HEK293 (cell line): ENCODE measurements around the gene ATP1B2.

ENCODE experiments used
- CTCF ChIA-PET: fragments of 350-600 bp; formaldehyde crosslinking; extraction: SDS; loops from one replicate; lab custom pipeline; 2021; ENCODE audit warnings: antibody characterized with exemption; lab: Yijun Ruan, JAX
- POLR2A ChIA-PET: fragments of 300-600 bp; formaldehyde crosslinking; extraction: SDS; loops from one replicate; lab custom pipeline; 2020; ENCODE audit warnings: antibody characterized with exemption, inconsistent platforms; lab: Yijun Ruan, JAX
- H3K27ac ChIP-seq: fragments of 200-500 bp; sonication (Bioruptor generic); 2 replicates; pipeline ENCODE4 v1.5.1; 2014; ENCODE audit warnings: low read depth, low read length, control low read depth, inconsistent platforms; ENCODE audit errors: extremely low read depth
- H3K36me3 ChIP-seq, 2 experiments: fragments of 200-500 bp in 1 of 2; sonication (Bioruptor generic) in 1 of 2; 1 replicate in 1 of 2; 2 replicates in 1 of 2; pipeline ENCODE4 v1.5.1; 2014 to 2017; ENCODE audit warnings: inconsistent platforms in 2 of 2, low read length in 2 of 2; ENCODE audit not compliant: control insufficient read depth in 2 of 2, insufficient read depth in 1 of 2
- H3K4me1 ChIP-seq: fragments of 200-500 bp; sonication (Bioruptor generic); 2 replicates; pipeline ENCODE4 v1.5.1; 2014; ENCODE audit warnings: mild to moderate bottlenecking, low read length, inconsistent platforms; ENCODE audit not compliant: control insufficient read depth, insufficient read depth
- H3K4me3 ChIP-seq: 2 replicates; pipeline ENCODE4 v1.5.1; 2011; ENCODE audit warnings: low read depth, mild to moderate bottlenecking, control low read depth, low read length, moderate library complexity
- H3K9me3 ChIP-seq: fragments of 200-500 bp; sonication (Bioruptor generic); 2 replicates; pipeline ENCODE4 v1.5.1; 2014; ENCODE audit warnings: low read depth, low read length, inconsistent platforms; ENCODE audit not compliant: control insufficient read depth, insufficient read depth
- BCL11B ChIP-seq: fragments of 450-650 bp; formaldehyde crosslinking; IDR thresholded peaks from 2 replicates; pipeline ENCODE4 v1.5.1; 2016; ENCODE audit warnings: low read depth, missing biosample characterization, missing genetic modification characterization
- IKZF3 ChIP-seq: fragments of 450-650 bp; IDR thresholded peaks from 2 replicates; pipeline ENCODE4 v1.5.0; 2018; ENCODE audit warnings: missing biosample characterization, mild to moderate bottlenecking, missing genetic modification characterization, moderate library complexity
- MZF1 ChIP-seq: fragments of 450-650 bp; formaldehyde crosslinking; IDR thresholded peaks from 2 replicates; pipeline ENCODE4 v1.5.1; 2017; ENCODE audit warnings: missing biosample characterization, missing genetic modification characterization, borderline replicate concordance
- SCRT2 ChIP-seq: fragments of 450-650 bp; formaldehyde crosslinking; IDR thresholded peaks from 2 replicates; pipeline ENCODE4 v1.5.1; 2016; ENCODE audit warnings: missing biosample characterization, missing genetic modification characterization
- TCF7L2 ChIP-seq: IDR thresholded peaks from 2 replicates; pipeline ENCODE4 v1.6.1; 2011; ENCODE audit warnings: low read depth, mild to moderate bottlenecking, inconsistent platforms, low read length, moderate library complexity, borderline replicate concordance
- WT1 ChIP-seq: fragments of 450-650 bp; formaldehyde crosslinking; IDR thresholded peaks from 2 replicates; pipeline ENCODE4 v1.5.1; 2016; ENCODE audit warnings: missing biosample characterization, missing genetic modification characterization
- ZFP69B ChIP-seq: fragments of 450-650 bp; formaldehyde crosslinking; IDR thresholded peaks from 2 replicates; pipeline ENCODE4 v1.5.1; 2016; ENCODE audit warnings: missing biosample characterization, missing genetic modification characterization
- ZNF184 ChIP-seq: fragments of 450-650 bp; IDR thresholded peaks from 2 replicates; pipeline ENCODE4 v1.5.1; 2018; ENCODE audit warnings: missing biosample characterization, mild to moderate bottlenecking, missing genetic modification characterization
- ZNF214 ChIP-seq: fragments of 450-650 bp; formaldehyde crosslinking; IDR thresholded peaks from 2 replicates; pipeline ENCODE4 v1.5.1; 2017; ENCODE audit warnings: missing biosample characterization, mild to moderate bottlenecking, missing genetic modification characterization, borderline replicate concordance
- ZNF274 ChIP-seq, 2 experiments: fragments of 200-500 bp in 1 of 2; fragments of 450-650 bp in 1 of 2; sonication (Bioruptor generic) in 1 of 2; formaldehyde crosslinking in 1 of 2; IDR thresholded peaks; 2 replicates each; pipeline versions ENCODE4 v1.5.1 to v1.6.1; 2014 to 2016; ENCODE audit warnings: borderline replicate concordance in 1 of 2, inconsistent platforms in 1 of 2, low read length in 1 of 2, missing biosample characterization in 1 of 2, missing genetic modification characterization in 1 of 2
- ZNF354C ChIP-seq: fragments of 450-650 bp; formaldehyde crosslinking; IDR thresholded peaks from 2 replicates; pipeline ENCODE4 v1.5.1; 2016; ENCODE audit warnings: missing biosample characterization, missing genetic modification characterization, low read depth, borderline replicate concordance
- ZNF391 ChIP-seq: fragments of 450-650 bp; formaldehyde crosslinking; IDR thresholded peaks from 2 replicates; pipeline ENCODE4 v1.5.1; 2016; ENCODE audit warnings: low read depth, missing biosample characterization, missing genetic modification characterization, borderline replicate concordance
- ZNF501 ChIP-seq: fragments of 450-650 bp; formaldehyde crosslinking; IDR thresholded peaks from 2 replicates; pipeline ENCODE4 v1.5.1; 2016; ENCODE audit warnings: missing biosample characterization, missing genetic modification characterization
- ZNF555 ChIP-seq: fragments of 450-650 bp; formaldehyde crosslinking; conservative IDR thresholded peaks from 2 replicates; pipeline ENCODE4 v1.5.1; 2017; ENCODE audit warnings: missing biosample characterization, mild to moderate bottlenecking, missing genetic modification characterization, inconsistent platforms
- ZNF664 ChIP-seq: fragments of 450-650 bp; formaldehyde crosslinking; IDR thresholded peaks from 2 replicates; pipeline ENCODE4 v1.5.1; 2016; ENCODE audit warnings: missing biosample characterization, missing genetic modification characterization
- ZNF701 ChIP-seq: fragments of 450-650 bp; formaldehyde crosslinking; IDR thresholded peaks from 2 replicates; pipeline ENCODE4 v1.5.1; 2016; ENCODE audit warnings: missing biosample characterization, missing genetic modification characterization
- ZNF791 ChIP-seq: fragments of 450-650 bp; formaldehyde crosslinking; IDR thresholded peaks from 2 replicates; pipeline ENCODE4 v1.5.1; 2016; ENCODE audit warnings: missing biosample characterization, missing genetic modification characterization
- ZNF830 ChIP-seq: fragments of 450-650 bp; IDR thresholded peaks from 2 replicates; pipeline ENCODE4 v1.5.0; 2018; ENCODE audit warnings: missing biosample characterization, missing genetic modification characterization, low read depth, mild to moderate bottlenecking, moderate library complexity
- TF ChIP-seq, protein P1 (sequence below): fragments of 450-650 bp; formaldehyde crosslinking; IDR thresholded peaks from 2 replicates; pipeline ENCODE4 v1.5.1; 2016; ENCODE audit warnings: missing biosample characterization, missing genetic modification characterization
- TF ChIP-seq, protein P2 (sequence below): fragments of 450-650 bp; formaldehyde crosslinking; IDR thresholded peaks from 2 replicates; pipeline ENCODE4 v1.5.1; 2016; ENCODE audit warnings: missing biosample characterization, missing genetic modification characterization, borderline replicate concordance

The ATP1B2 gene

DNA sequence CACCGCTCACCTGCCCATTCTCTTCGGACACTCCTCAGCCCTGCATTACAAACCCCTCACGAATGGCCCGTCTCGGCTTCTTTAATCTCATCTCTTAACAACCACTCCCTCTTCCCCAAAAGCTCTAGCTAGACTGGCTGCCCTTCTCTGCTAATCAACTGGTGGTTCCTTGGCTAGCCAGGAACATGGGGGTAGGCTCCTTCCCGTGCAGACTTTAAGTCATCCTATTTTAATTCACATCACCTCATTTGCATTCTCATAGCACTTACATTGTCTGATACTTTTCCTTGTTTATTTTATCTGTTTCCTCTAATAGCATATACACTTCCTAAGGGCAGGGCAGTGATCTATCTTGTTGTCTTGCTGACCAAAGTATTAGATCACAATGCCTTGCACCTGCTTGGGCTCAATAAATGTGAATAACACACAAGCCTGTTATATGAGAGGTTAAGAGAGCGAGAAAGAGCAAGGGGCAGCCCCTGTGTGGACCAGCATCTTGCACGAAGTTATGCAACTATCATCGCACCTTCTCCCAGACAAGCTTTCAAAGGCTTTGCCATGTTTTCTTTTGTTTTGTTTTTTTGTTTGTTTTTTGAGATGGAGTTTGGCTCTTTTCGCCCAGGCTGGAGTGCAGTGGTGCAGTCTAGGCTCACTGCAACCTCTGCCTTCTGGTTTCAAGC lies 26.8 kb downstream of the ATP1B2 start:
- Histone ChIP-seq H3K36me3 (peaks cover 25 to 39% of the 10 kb centered on the region in 2 experiments), H3K4me1 (no peaks in the 10 kb centered on the region), H3K27ac (no peak overlapping the region), H3K4me3 (no peak overlapping the region), H3K9me3 (no peaks in the 10 kb centered on the region)
- TF ChIP-seq SCRT2 (tag by site-specific recombination) = peak; percentile 81
- no peak for TF ChIP-seq BCL11B (tag by site-specific recombination)
- no peak for TF ChIP-seq WT1
- TF ChIP-seq ZNF791 (tag by site-specific recombination) = no peak
- ChIA-PET CTCF (interaction anchor here (0.6 to 1.9 kb wide), 5 partner anchors 9 to 50 kb away, joined by 3 to 10 read pairs (median 4); partner anchors contain the start of gene WRAP53), POLR2A (interaction anchor here (0.7 to 2.7 kb wide), 4 partner anchors 9 to 50 kb away, joined by 3 to 13 read pairs (median 6); partner anchors contain the start of genes ATP1B2, SAT2 and TP53)

DNA sequence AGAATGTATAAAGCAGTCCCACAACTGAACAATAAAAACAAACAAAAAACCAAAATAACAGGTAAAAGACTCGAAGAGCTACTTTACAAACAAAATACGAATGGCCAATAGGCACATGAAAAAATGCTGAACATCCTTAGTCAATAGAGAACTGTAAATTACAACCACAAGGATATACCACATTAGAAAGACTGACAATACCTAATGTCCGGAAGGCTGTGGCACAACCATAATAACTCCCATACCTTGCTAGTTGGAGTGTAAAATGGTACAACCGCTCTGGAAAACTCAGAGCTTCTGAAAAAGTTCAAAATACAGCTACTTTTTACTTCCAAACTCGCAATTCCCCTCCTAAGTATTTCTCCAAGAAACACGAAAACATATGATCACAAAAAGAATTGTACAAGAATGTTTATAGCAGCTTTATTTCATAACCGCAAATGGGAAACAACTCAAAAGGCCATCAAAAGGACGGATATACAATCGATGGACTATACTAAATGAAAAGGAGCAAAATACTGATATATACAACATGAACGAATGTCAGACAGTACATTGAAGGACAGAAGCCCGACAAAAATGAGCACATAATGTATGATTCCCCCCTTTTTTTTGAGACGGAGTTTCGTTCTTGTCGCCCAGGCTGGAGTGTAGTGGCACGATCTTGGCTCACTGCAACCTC lies 34.3 kb downstream of the ATP1B2 start:
- Histone ChIP-seq H3K9me3 (no peaks in the 10 kb centered on the region), H3K4me3 (peak overlapping the region; percentile 93), H3K36me3 (peaks cover 7 to 10% of the 10 kb centered on the region in 2 experiments; a peak in 2 of 3 replicates), H3K4me1 (peaks cover 13% of the 10 kb centered on the region), H3K27ac (peak overlapping the region; percentile 96)
- ChIA-PET POLR2A (interaction anchor here (0.6 to 6.2 kb wide), 12 partner anchors 11 to 382 kb away, joined by 4 to 215 read pairs (median 33); partner anchors contain the start of genes ATP1B2, CD68, EFNB3 and FXR2), CTCF (interaction anchor here (0.6 to 9.3 kb wide), 11 partner anchors 12 to 639 kb away, joined by 3 to 207 read pairs (median 4); partner anchors contain the start of gene SHBG)
- TF ChIP-seq ZNF555 (tag by site-specific recombination) = no peak
- TF ChIP-seq, protein P1, sequence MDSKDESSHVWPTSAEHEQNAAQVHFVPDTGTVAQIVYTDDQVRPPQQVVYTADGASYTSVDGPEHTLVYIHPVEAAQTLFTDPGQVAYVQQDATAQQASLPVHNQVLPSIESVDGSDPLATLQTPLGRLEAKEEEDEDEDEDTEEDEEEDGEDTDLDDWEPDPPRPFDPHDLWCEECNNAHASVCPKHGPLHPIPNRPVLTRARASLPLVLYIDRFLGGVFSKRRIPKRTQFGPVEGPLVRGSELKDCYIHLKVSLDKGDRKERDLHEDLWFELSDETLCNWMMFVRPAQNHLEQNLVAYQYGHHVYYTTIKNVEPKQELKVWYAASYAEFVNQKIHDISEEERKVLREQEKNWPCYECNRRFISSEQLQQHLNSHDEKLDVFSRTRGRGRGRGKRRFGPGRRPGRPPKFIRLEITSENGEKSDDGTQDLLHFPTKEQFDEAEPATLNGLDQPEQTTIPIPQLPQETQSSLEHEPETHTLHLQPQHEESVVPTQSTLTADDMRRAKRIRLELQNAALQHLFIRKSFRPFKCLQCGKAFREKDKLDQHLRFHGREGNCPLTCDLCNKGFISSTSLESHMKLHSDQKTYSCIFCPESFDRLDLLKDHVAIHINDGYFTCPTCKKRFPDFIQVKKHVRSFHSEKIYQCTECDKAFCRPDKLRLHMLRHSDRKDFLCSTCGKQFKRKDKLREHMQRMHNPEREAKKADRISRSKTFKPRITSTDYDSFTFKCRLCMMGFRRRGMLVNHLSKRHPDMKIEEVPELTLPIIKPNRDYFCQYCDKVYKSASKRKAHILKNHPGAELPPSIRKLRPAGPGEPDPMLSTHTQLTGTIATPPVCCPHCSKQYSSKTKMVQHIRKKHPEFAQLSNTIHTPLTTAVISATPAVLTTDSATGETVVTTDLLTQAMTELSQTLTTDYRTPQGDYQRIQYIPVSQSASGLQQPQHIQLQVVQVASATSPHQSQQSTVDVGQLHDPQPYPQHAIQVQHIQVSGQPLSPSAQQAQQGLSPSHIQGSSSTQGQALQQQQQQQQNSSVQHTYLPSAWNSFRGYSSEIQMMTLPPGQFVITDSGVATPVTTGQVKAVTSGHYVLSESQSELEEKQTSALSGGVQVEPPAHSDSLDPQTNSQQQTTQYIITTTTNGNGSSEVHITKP (tag by site-specific recombination) = peak; percentile 86
- 0 out of 2 replicates have a peak, but pooled peaks have one; percentile 26 for TF ChIP-seq ZNF184
- no peak for TF ChIP-seq IKZF3 (tag by site-specific recombination)
- no peak for TF ChIP-seq ZNF830 (tag by site-specific recombination)
- no peak for TF ChIP-seq ZNF391 (tag by site-specific recombination)
- TF ChIP-seq ZNF664 (tag by site-specific recombination) = peak; percentile 9; the same call in 1 of the 2 replicates
- no peak for TF ChIP-seq TCF7L2
- TF ChIP-seq ZNF354C = no peak
- TF ChIP-seq ZFP69B (tag by site-specific recombination) = no peak
- no peak for TF ChIP-seq ZNF701 (tag by site-specific recombination)
- no peak for TF ChIP-seq ZNF501 (tag by site-specific recombination)
- TF ChIP-seq, protein P2, sequence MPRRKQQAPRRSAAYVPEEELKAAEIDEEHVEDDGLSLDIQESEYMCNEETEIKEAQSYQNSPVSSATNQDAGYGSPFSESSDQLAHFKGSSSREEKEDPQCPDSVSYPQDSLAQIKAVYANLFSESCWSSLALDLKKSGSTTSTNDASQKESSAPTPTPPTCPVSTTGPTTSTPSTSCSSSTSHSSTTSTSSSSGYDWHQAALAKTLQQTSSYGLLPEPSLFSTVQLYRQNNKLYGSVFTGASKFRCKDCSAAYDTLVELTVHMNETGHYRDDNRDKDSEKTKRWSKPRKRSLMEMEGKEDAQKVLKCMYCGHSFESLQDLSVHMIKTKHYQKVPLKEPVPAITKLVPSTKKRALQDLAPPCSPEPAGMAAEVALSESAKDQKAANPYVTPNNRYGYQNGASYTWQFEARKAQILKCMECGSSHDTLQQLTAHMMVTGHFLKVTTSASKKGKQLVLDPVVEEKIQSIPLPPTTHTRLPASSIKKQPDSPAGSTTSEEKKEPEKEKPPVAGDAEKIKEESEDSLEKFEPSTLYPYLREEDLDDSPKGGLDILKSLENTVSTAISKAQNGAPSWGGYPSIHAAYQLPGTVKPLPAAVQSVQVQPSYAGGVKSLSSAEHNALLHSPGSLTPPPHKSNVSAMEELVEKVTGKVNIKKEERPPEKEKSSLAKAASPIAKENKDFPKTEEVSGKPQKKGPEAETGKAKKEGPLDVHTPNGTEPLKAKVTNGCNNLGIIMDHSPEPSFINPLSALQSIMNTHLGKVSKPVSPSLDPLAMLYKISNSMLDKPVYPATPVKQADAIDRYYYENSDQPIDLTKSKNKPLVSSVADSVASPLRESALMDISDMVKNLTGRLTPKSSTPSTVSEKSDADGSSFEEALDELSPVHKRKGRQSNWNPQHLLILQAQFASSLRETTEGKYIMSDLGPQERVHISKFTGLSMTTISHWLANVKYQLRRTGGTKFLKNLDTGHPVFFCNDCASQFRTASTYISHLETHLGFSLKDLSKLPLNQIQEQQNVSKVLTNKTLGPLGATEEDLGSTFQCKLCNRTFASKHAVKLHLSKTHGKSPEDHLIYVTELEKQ (tag by site-specific recombination) = no peak
- no peak for TF ChIP-seq ZNF274 (IDR thresholded peaks at IDR 0.05; ENCODE audit: low read length)
- no peak for TF ChIP-seq ZNF274 (tag by site-specific recombination; IDR thresholded peaks at IDR 0.05; ENCODE audit: borderline replicate concordance)
- TF ChIP-seq MZF1 (tag by site-specific recombination) = no peak
- TF ChIP-seq ZNF214 (tag by site-specific recombination) = no peak
